Measurements from ENCODE around the gene GANC.
"Not testable (repeated sequence)": the region's sequence is repeated elsewhere in the genome, so short reads cannot be mapped to it uniquely, and the experiment has no call there.

GANC gene

DNA sequence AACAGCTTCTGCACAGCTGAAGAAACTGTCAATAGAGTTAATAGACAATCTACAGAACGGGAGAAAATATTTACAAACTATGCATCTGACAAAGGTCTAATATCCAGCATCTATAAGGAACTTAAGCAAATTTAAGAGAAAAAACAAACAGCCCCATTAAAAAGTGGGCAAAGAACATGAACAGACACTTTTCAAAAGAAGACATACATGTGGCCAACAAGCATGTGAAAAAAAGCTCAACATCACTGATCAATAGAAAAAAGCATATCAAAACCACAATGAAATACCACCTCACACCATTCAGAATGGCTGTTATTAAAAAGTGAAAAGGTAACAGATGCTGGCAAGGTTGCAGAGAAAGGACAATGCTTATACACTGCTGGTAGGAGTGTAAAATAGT lies 63.6 kb downstream of the GANC start:
- H3K27ac ChIP-seq (ENCODE audit: low read depth in 2 of 2, low read length in 2 of 2); H3K4me1 ChIP-seq (ENCODE audit: control insufficient read depth in 2 of 2, insufficient read depth in 2 of 2, low read length in 2 of 2); H3K9ac ChIP-seq (ENCODE audit: low read depth in 1 of 2, low read length in 2 of 2); H3K4me3 ChIP-seq (ENCODE audit: low read length in 2 of 2); H3K27me3 ChIP-seq (ENCODE audit: control insufficient read depth in 2 of 2, insufficient read depth in 2 of 2, low read length in 2 of 2); H3K9me3 ChIP-seq (ENCODE audit: control insufficient read depth in 2 of 2, low read length in 2 of 2); H3K36me3 ChIP-seq (ENCODE audit: control insufficient read depth in 2 of 2, insufficient read depth in 2 of 2, low read length in 2 of 2): not testable (repeated sequence)

GRCh38 chr15:42337104-42337503 lies 64.1 kb downstream of the GANC start:
- not testable (repeated sequence) for H3K9me3 ChIP-seq (ENCODE audit: control insufficient read depth in 2 of 2, low read length in 2 of 2); H3K36me3 ChIP-seq (ENCODE audit: control insufficient read depth in 2 of 2, insufficient read depth in 2 of 2, low read length in 2 of 2); H3K27ac ChIP-seq (ENCODE audit: low read depth in 2 of 2, low read length in 2 of 2); H3K4me1 ChIP-seq (ENCODE audit: control insufficient read depth in 2 of 2, insufficient read depth in 2 of 2, low read length in 2 of 2); H3K27me3 ChIP-seq (ENCODE audit: control insufficient read depth in 2 of 2, insufficient read depth in 2 of 2, low read length in 2 of 2); H3K4me3 ChIP-seq (ENCODE audit: low read length in 2 of 2); H3K9ac ChIP-seq (ENCODE audit: low read depth in 1 of 2, low read length in 2 of 2)

- no peaks in the 10 kb centered on the region for H3K27me3 ChIP-seq (ENCODE audit: control insufficient read depth in 2 of 2, insufficient read depth in 2 of 2, low read length in 2 of 2)
These were observed 65.5 kb downstream of the GANC start for GRCh38 chr15:42338500-42338899.

DNA sequence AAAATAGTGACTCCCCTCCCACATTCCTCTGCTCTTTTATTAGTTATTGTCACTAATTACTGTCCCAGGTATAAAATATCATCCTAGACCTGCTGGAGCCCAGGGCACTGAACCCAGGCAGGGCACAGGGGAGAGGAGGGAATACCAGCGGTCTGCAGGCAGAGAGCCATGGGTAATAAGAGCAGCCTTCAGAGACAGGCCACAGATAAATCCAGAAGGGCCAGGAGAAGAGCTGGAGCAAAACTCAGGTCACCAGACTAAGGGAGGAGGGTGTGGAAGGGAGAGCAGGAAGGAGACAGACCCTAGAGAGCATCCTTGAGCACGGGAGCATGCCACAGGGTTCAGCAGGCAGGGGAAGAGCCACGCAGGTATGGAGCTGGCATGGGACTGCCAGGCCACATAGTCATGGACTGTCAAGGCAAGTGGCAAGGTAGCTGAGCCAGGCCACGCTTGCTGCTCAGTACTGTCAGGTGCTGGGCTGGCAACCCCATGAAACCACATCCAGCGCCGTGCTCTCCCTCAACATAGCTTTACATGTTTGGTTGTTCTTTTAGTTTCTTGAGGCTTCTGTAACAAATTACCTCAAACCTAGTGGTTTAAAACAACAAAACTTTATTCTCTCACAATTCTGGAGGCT lies 70.7 kb downstream of the GANC start:
- H3K9ac ChIP-seq (ENCODE audit: low read depth in 1 of 2, low read length in 2 of 2) = no peak overlapping the region
- H3K4me3 ChIP-seq (ENCODE audit: low read length in 2 of 2) = no peak overlapping the region
- H3K4me1 ChIP-seq (ENCODE audit: control insufficient read depth in 2 of 2, insufficient read depth in 2 of 2, low read length in 2 of 2) = no peaks in the 10 kb centered on the region
- H3K27ac ChIP-seq (ENCODE audit: low read depth in 2 of 2, low read length in 2 of 2) = no peak overlapping the region
- no peaks in the 10 kb centered on the region for H3K27me3 ChIP-seq (ENCODE audit: control insufficient read depth in 2 of 2, insufficient read depth in 2 of 2, low read length in 2 of 2)
- H3K36me3 ChIP-seq (ENCODE audit: control insufficient read depth in 2 of 2, insufficient read depth in 2 of 2, low read length in 2 of 2) = peaks cover 19 to 39% of the 10 kb centered on the region in 2 donors
- no peaks in the 10 kb centered on the region for H3K9me3 ChIP-seq (ENCODE audit: control insufficient read depth in 2 of 2, low read length in 2 of 2)

More at GRCh38 chr15:42338500-42338899, 65.5 kb downstream of the GANC start:
- H3K9me3 ChIP-seq (ENCODE audit: control insufficient read depth in 2 of 2, low read length in 2 of 2) = no peaks in the 10 kb centered on the region
- peaks cover 10 to 13% of the 10 kb centered on the region in 2 donors for H3K36me3 ChIP-seq (ENCODE audit: control insufficient read depth in 2 of 2, insufficient read depth in 2 of 2, low read length in 2 of 2)
- no peaks in the 10 kb centered on the region for H3K4me1 ChIP-seq (ENCODE audit: control insufficient read depth in 2 of 2, insufficient read depth in 2 of 2, low read length in 2 of 2)
- H3K9ac ChIP-seq (ENCODE audit: low read depth in 1 of 2, low read length in 2 of 2) = no peak overlapping the region
- H3K4me3 ChIP-seq (ENCODE audit: low read length in 2 of 2) = no peak overlapping the region
- H3K27ac ChIP-seq (ENCODE audit: low read depth in 2 of 2, low read length in 2 of 2) = no peak overlapping the region

GRCh38 chr15:42344763-42345162 lies 71.8 kb downstream of the GANC start:
- Histone ChIP-seq H3K9me3 (ENCODE audit: control insufficient read depth in 2 of 2, low read length in 2 of 2) (no peaks in the 10 kb centered on the region), H3K9ac (ENCODE audit: low read depth in 1 of 2, low read length in 2 of 2) (no peak overlapping the region), H3K27me3 (ENCODE audit: control insufficient read depth in 2 of 2, insufficient read depth in 2 of 2, low read length in 2 of 2) (no peaks in the 10 kb centered on the region), H3K36me3 (ENCODE audit: control insufficient read depth in 2 of 2, insufficient read depth in 2 of 2, low read length in 2 of 2) (peaks cover 25 to 39% of the 10 kb centered on the region in 2 donors), H3K4me3 (ENCODE audit: low read length in 2 of 2) (no peak overlapping the region), H3K4me1 (ENCODE audit: control insufficient read depth in 2 of 2, insufficient read depth in 2 of 2, low read length in 2 of 2) (no peaks in the 10 kb centered on the region), H3K27ac (ENCODE audit: low read depth in 2 of 2, low read length in 2 of 2) (no peak overlapping the region)

- H3K4me3 ChIP-seq (ENCODE audit: low read length in 2 of 2) = no peak overlapping the region
- no peaks in the 10 kb centered on the region for H3K27me3 ChIP-seq (ENCODE audit: control insufficient read depth in 2 of 2, insufficient read depth in 2 of 2, low read length in 2 of 2)
- H3K36me3 ChIP-seq (ENCODE audit: control insufficient read depth in 2 of 2, insufficient read depth in 2 of 2, low read length in 2 of 2) = peaks cover 25 to 39% of the 10 kb centered on the region in 2 donors
- H3K4me1 ChIP-seq (ENCODE audit: control insufficient read depth in 2 of 2, insufficient read depth in 2 of 2, low read length in 2 of 2) = no peaks in the 10 kb centered on the region
- H3K9ac ChIP-seq (ENCODE audit: low read depth in 1 of 2, low read length in 2 of 2) = no peak overlapping the region
- H3K27ac ChIP-seq (ENCODE audit: low read depth in 2 of 2, low read length in 2 of 2) = no peak overlapping the region
- H3K9me3 ChIP-seq (ENCODE audit: control insufficient read depth in 2 of 2, low read length in 2 of 2) = no peaks in the 10 kb centered on the region
These were observed 72.5 kb downstream of the GANC start for GRCh38 chr15:42345504-42345903.

GRCh38 chr15:42348083-42348482 lies 75.1 kb downstream of the GANC start:
- Histone ChIP-seq H3K4me1 (ENCODE audit: control insufficient read depth in 2 of 2, insufficient read depth in 2 of 2, low read length in 2 of 2) (no peaks in the 10 kb centered on the region), H3K9me3 (ENCODE audit: control insufficient read depth in 2 of 2, low read length in 2 of 2) (no peaks in the 10 kb centered on the region), H3K36me3 (ENCODE audit: control insufficient read depth in 2 of 2, insufficient read depth in 2 of 2, low read length in 2 of 2) (peaks cover 38 to 52% of the 10 kb centered on the region in 2 donors), H3K27ac (ENCODE audit: low read depth in 2 of 2, low read length in 2 of 2) (no peak overlapping the region), H3K27me3 (ENCODE audit: control insufficient read depth in 2 of 2, insufficient read depth in 2 of 2, low read length in 2 of 2) (no peaks in the 10 kb centered on the region), H3K4me3 (ENCODE audit: low read length in 2 of 2) (no peak overlapping the region), H3K9ac (ENCODE audit: low read depth in 1 of 2, low read length in 2 of 2) (no peak overlapping the region)

- Histone ChIP-seq H3K36me3 (ENCODE audit: control insufficient read depth in 2 of 2, insufficient read depth in 2 of 2, low read length in 2 of 2) (peaks cover 33 to 47% of the 10 kb centered on the region in 2 donors), H3K27me3 (ENCODE audit: control insufficient read depth in 2 of 2, insufficient read depth in 2 of 2, low read length in 2 of 2) (no peaks in the 10 kb centered on the region), H3K4me1 (ENCODE audit: control insufficient read depth in 2 of 2, insufficient read depth in 2 of 2, low read length in 2 of 2) (no peaks in the 10 kb centered on the region), H3K9me3 (ENCODE audit: control insufficient read depth in 2 of 2, low read length in 2 of 2) (no peaks in the 10 kb centered on the region), H3K9ac (ENCODE audit: low read depth in 1 of 2, low read length in 2 of 2) (no peak overlapping the region), H3K4me3 (ENCODE audit: low read length in 2 of 2) (no peak overlapping the region), H3K27ac (ENCODE audit: low read depth in 2 of 2, low read length in 2 of 2) (no peak overlapping the region)
These were observed 76.2 kb downstream of the GANC start for GRCh38 chr15:42349186-42349585.

- H3K9me3 ChIP-seq (ENCODE audit: control insufficient read depth in 2 of 2, low read length in 2 of 2) = no peaks in the 10 kb centered on the region
- H3K9ac ChIP-seq (ENCODE audit: low read depth in 1 of 2, low read length in 2 of 2) = no peak overlapping the region
- no peak overlapping the region for H3K27ac ChIP-seq (ENCODE audit: low read depth in 2 of 2, low read length in 2 of 2)
- no peaks in the 10 kb centered on the region for H3K27me3 ChIP-seq (ENCODE audit: control insufficient read depth in 2 of 2, insufficient read depth in 2 of 2, low read length in 2 of 2)
- no peaks in the 10 kb centered on the region for H3K4me1 ChIP-seq (ENCODE audit: control insufficient read depth in 2 of 2, insufficient read depth in 2 of 2, low read length in 2 of 2)
- peaks cover 39 to 45% of the 10 kb centered on the region in 2 donors for H3K36me3 ChIP-seq (ENCODE audit: control insufficient read depth in 2 of 2, insufficient read depth in 2 of 2, low read length in 2 of 2)
- H3K4me3 ChIP-seq (ENCODE audit: low read length in 2 of 2) = no peak overlapping the region
These were observed 79.4 kb downstream of the GANC start for GRCh38 chr15:42352401-42352800.

- peaks cover 41 to 47% of the 10 kb centered on the region in 2 donors for H3K36me3 ChIP-seq (ENCODE audit: control insufficient read depth in 2 of 2, insufficient read depth in 2 of 2, low read length in 2 of 2)
- no peaks in the 10 kb centered on the region for H3K27me3 ChIP-seq (ENCODE audit: control insufficient read depth in 2 of 2, insufficient read depth in 2 of 2, low read length in 2 of 2)
- H3K4me3 ChIP-seq (ENCODE audit: low read length in 2 of 2) = no peak overlapping the region
- no peaks in the 10 kb centered on the region for H3K4me1 ChIP-seq (ENCODE audit: control insufficient read depth in 2 of 2, insufficient read depth in 2 of 2, low read length in 2 of 2)
- no peak overlapping the region for H3K9ac ChIP-seq (ENCODE audit: low read depth in 1 of 2, low read length in 2 of 2)
- H3K9me3 ChIP-seq (ENCODE audit: control insufficient read depth in 2 of 2, low read length in 2 of 2) = no peaks in the 10 kb centered on the region
- H3K27ac ChIP-seq (ENCODE audit: low read depth in 2 of 2, low read length in 2 of 2) = no peak overlapping the region
These were observed 80.1 kb downstream of the GANC start for GRCh38 chr15:42353061-42353460.

DNA sequence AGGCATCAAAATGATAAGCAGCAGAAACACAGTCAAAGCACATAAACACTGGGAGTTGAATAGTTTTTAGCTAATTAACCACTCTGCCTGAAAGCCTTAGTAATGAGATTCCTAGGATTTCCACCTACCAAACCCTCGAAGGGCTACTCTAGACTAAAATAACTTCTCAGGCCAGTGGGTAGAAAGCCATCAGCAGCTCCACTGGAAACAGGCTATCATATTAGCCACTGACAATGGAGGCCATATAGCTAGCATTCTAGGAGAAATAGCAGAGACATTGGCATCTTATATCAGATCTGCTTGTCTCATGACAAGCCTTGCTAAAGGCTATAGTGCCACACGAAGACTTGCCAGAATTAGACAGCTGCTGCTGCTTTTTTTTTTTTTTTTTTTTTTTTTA lies 81.8 kb downstream of the GANC start:
- H3K9ac ChIP-seq (ENCODE audit: low read depth in 1 of 2, low read length in 2 of 2) = no peak overlapping the region
- H3K9me3 ChIP-seq (ENCODE audit: control insufficient read depth in 2 of 2, low read length in 2 of 2) = no peaks in the 10 kb centered on the region
- H3K4me1 ChIP-seq (ENCODE audit: control insufficient read depth in 2 of 2, insufficient read depth in 2 of 2, low read length in 2 of 2) = no peaks in the 10 kb centered on the region
- no peaks in the 10 kb centered on the region for H3K27me3 ChIP-seq (ENCODE audit: control insufficient read depth in 2 of 2, insufficient read depth in 2 of 2, low read length in 2 of 2)
- H3K27ac ChIP-seq (ENCODE audit: low read depth in 2 of 2, low read length in 2 of 2) = no peak overlapping the region
- no peak overlapping the region for H3K4me3 ChIP-seq (ENCODE audit: low read length in 2 of 2)
- H3K36me3 ChIP-seq (ENCODE audit: control insufficient read depth in 2 of 2, insufficient read depth in 2 of 2, low read length in 2 of 2) = peaks cover 37 to 41% of the 10 kb centered on the region in 2 donors
